K562 (cell line): ENCODE measurements around the gene ZNF296. TPM values are rescaled to one million over a fixed set of nuclear protein-coding genes. Genes with fewer than 3 reads are reported as not detected.

ENCODE experiments used
- ATF1 ChIP-seq, 2 experiments: fragments of 450-650 bp in 1 of 2; IDR thresholded peaks; 2 replicates each; pipeline ENCODE4 v1.6.1; 2016; ENCODE audit warnings: missing compliant biosample characterization in 1 of 2, missing genetic modification characterization in 1 of 2
- CCNT2 ChIP-seq: IDR thresholded peaks from 2 replicates; pipeline ENCODE4 v1.6.1; 2011; ENCODE audit warnings: borderline replicate concordance, low read depth, mild to moderate bottlenecking, moderate library complexity, mixed read lengths, low read length; ENCODE audit not compliant: insufficient read length; ENCODE audit errors: extremely low read depth
- CREM ChIP-seq: IDR thresholded peaks from 2 replicates; pipeline ENCODE4 v1.6.1; 2014; ENCODE audit warnings: antibody characterized with exemption, low read depth
- EWSR1 ChIP-seq: fragments of 450-650 bp; IDR thresholded peaks from 2 replicates; pipeline ENCODE4 v1.6.1; 2018; ENCODE audit warnings: borderline replicate concordance, mild to moderate bottlenecking, low read depth, moderate library complexity; ENCODE audit not compliant: partially characterized antibody
- FOXM1 ChIP-seq, 2 experiments: fragments of 450-650 bp in 1 of 2; sonication (generic) in 1 of 2; formaldehyde crosslinking in 1 of 2; IDR thresholded peaks; 2 replicates each; pipeline versions ENCODE4 v1.6.1 to v1.9.0; 2017 to 2022; ENCODE audit warnings: low read depth in 2 of 2, mild to moderate bottlenecking in 2 of 2, missing genetic modification reagents in 1 of 2, moderate library complexity in 1 of 2
- PBX2 ChIP-seq, 2 experiments: IDR thresholded peaks in 1 of 2; conservative IDR thresholded peaks in 1 of 2; 2 replicates each; pipeline ENCODE4 v1.6.1; 2016; ENCODE audit warnings: low read depth in 2 of 2, mild to moderate bottlenecking in 1 of 2, missing compliant biosample characterization in 1 of 2, missing genetic modification characterization in 1 of 2, moderate library complexity in 1 of 2
- PML ChIP-seq: IDR thresholded peaks from 2 replicates; pipeline ENCODE4 v1.6.1; 2012; ENCODE audit warnings: low read length, inconsistent platforms
- RAD51 ChIP-seq: fragments of 450-650 bp; IDR thresholded peaks from 2 replicates; pipeline ENCODE4 v1.7.1; 2016; ENCODE audit warnings: low read depth, mild to moderate bottlenecking, borderline replicate concordance
- RBBP5 ChIP-seq: fragments of 200-600 bp; sonication (generic); IDR thresholded peaks from 2 replicates; pipeline ENCODE4 v1.6.1; 2012; ENCODE audit warnings: borderline replicate concordance, mild to moderate bottlenecking, low read length, control low read depth, inconsistent platforms; ENCODE audit not compliant: insufficient read depth, poor library complexity, severe bottlenecking
- REST ChIP-seq, 2 experiments: fragments of 450-650 bp; formaldehyde crosslinking in 1 of 2; IDR thresholded peaks; 2 replicates each; pipeline versions ENCODE4 v1.4.0 to v1.6.1; 2014 to 2020; ENCODE audit warnings: mild to moderate bottlenecking in 2 of 2, borderline replicate concordance in 1 of 2, low read depth in 1 of 2
- SRF ChIP-seq, 2 experiments: fragments of 250-450, 450-650 bp in 1 of 2; sonication (Bioruptor Pico) in 1 of 2; sonication (generic) in 1 of 2; formaldehyde crosslinking; IDR thresholded peaks; 2 replicates each; pipeline versions ENCODE4 v1.5.0 to v1.5.1; 2020 to 2022; ENCODE audit warnings: mild to moderate bottlenecking in 1 of 2, missing genetic modification reagents in 1 of 2
- polyA plus RNA-seq, 8 experiments: library from polyadenylated mRNA; depleted of rRNA in 4 of 8; stranded (reverse) in 5 of 8; unstranded in 3 of 8; fragments of >200 nt; fragmentation: Nextera tagmentation in 2 of 8; fragmentation: Illumina TruSeq in 1 of 8; extraction: Ambion mirVana in 2 of 8; extraction: Trizol in 1 of 8; gene quantifications; 2 replicates each; pipeline versions ENCODE4 v1.2.1 to v1.2.3, GENCODE V29; 2011 to 2014; ENCODE audit warnings: inconsistent platforms in 1 of 8, missing spikeins in 1 of 8
- total RNA-seq, 7 experiments: library from RNA; depleted of rRNA in 6 of 7; stranded (reverse); fragments of >200 nt in 6 of 7; fragmentation: Illumina TruSeq in 2 of 7; extraction: Trizol in 2 of 7; gene quantifications; 2 replicates each; pipeline versions ENCODE4 v1.2.1 to v1.2.3, GENCODE V29; 2011 to 2021; ENCODE audit warnings: low replicate concordance in 1 of 7

Gene ZNF296
- total and polyA plus RNA-seq, 9 of the 15 experiments (the other 6 are each of a cell fraction or from before 2014, with no cell fraction given), result 0.03 to 8.8 (median 0.47) TPM; not detected in 1

DNA sequence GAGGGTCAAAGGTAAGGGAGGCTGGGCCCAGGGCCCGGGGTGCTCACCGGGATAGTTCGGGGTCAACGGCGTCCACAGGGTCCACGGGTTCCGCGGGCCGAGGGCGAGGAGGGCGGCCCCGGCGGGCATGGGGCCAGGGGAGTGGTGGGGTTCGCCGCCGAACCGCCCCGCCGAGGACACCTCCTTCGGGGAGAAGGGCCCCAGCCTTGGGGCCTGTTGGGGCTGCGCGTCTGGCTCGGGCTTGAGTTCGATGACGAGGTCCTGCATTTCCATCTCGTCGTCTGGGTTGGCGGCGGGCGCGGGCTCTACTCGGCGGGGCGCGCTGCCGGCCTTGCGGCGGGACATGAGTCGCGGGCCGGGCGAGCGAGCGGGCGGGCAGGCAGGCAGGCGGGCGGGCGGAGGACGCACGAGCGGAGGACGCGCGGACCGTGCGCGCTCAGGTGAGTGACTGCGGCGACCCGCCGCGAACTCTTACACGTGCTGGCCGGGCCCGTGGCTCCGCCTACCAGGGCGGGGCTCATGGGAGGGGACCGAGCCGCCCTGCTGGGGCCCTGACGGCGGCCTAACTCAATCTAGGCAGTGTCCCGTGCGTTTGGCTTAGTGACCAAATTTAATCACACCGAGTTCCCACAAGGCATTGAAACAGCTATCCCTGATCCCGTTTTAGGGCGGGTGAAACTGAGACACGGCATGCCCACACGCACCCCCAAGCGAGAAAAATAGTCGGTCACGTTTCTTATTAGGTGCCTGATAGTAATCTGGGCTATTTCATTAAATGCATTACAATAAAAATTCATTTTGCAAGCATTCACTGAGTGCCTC lies at the start of gene ZNF296 (continued):
- TF ChIP-seq REST (IDR thresholded peaks at IDR 0.05; ENCODE audit: borderline replicate concordance), result no peak
- 0 out of 2 replicates have a peak, but pooled peaks have one; percentile 33 for TF ChIP-seq REST (CRISPR knock-in tag; IDR thresholded peaks at IDR 0.05; ENCODE audit: low read depth)
- TF ChIP-seq FOXM1 (IDR thresholded peaks at IDR 0.05; ENCODE audit: low read depth), result no peak
- no peak for TF ChIP-seq FOXM1 (CRISPR knock-in tag; IDR thresholded peaks at IDR 0.05; ENCODE audit: low read depth)
- TF ChIP-seq EWSR1, result no peak
- TF ChIP-seq RAD51, result no peak
- peak; percentile 77 for TF ChIP-seq CCNT2
- TF ChIP-seq ATF1 (CRISPR knock-in tag; IDR thresholded peaks at IDR 0.05), result no peak
- peak; percentile 76 for TF ChIP-seq ATF1 (tag; IDR thresholded peaks at IDR 0.05)
- TF ChIP-seq PBX2 (CRISPR knock-in tag; IDR thresholded peaks at IDR 0.05; ENCODE audit: low read depth), result 0 out of 2 replicates have a peak, but pooled peaks have one; percentile 34
- no peak for TF ChIP-seq PBX2 (tag; conservative IDR thresholded peaks at IDR 0.05; ENCODE audit: low read depth)
- peak; percentile 50 for TF ChIP-seq RBBP5
- TF ChIP-seq PML, result no peak
- TF ChIP-seq CREM, result peak; percentile 59
- peak in 1 of 2 experiments; percentile 59; a peak in 1 of 4 replicates for TF ChIP-seq SRF (CRISPR knock-in tag; IDR thresholded peaks at IDR 0.05)
